GM12872 (cell line): Measurements from ENCODE around the gene IQSEC1.

Experiments
- CTCF ChIP-seq: IDR thresholded peaks from 3 replicates; pipeline ENCODE4 v1.5.1; 2011; ENCODE audit warnings: low read depth, mild to moderate bottlenecking, low read length, moderate library complexity; ENCODE audit not compliant: insufficient read depth

Gene IQSEC1

GRCh38 chr3:12893852-12894251 lies 179.4 kb downstream of the IQSEC1 start:
- TF ChIP-seq CTCF, result no peak

GRCh38 chr3:12893247-12893646 lies 180.0 kb downstream of the IQSEC1 start:
- no peak for TF ChIP-seq CTCF

GRCh38 chr3:12892840-12893189 lies 180.4 kb downstream of the IQSEC1 start:
- no peak for TF ChIP-seq CTCF

- peak; percentile 93 for TF ChIP-seq CTCF
Observed at GRCh38 chr3:12891985-12892839, 181.0 kb downstream of the IQSEC1 start.

GRCh38 chr3:12891391-12891984 lies 181.7 kb downstream of the IQSEC1 start:
- TF ChIP-seq CTCF, result no peak

- 0 out of 3 replicates have a peak, but pooled peaks have one; percentile 9 for TF ChIP-seq CTCF
Observed at GRCh38 chr3:12890610-12891390, 182.4 kb downstream of the IQSEC1 start.

- TF ChIP-seq CTCF, result no peak
Observed at GRCh38 chr3:12886736-12887135, 186.5 kb downstream of the IQSEC1 start.
